Activated naive CD8-positive, alpha-beta T cell treated with anti-CD3 and anti-CD28 coated beads, Interleukin-2, amount 50 U/mL, for 24 hours (primary cell): Measurements from ENCODE around the gene ACAP3.

Source experiments
- ATAC-seq: fragments of 150-1000 bp; cut with Tn5 transposase; one replicate; pipeline ENCODE4 v1.10.0; 2021
- DNase-seq: peaks from one replicate; pipeline ENCODE4 v3.0.0; 2021
- H3K27ac Mint-ChIP-seq: one replicate; pipeline ENCODE4 v1.8.0; 2021; ENCODE audit warnings: mild to moderate bottlenecking, mixed read lengths
- H3K27me3 Mint-ChIP-seq: one replicate; pipeline ENCODE4 v1.8.0; 2021; ENCODE audit warnings: mixed read lengths
- H3K36me3 Mint-ChIP-seq: one replicate; pipeline ENCODE4 v1.8.0; 2021; ENCODE audit warnings: low read depth, mixed read lengths
- H3K4me1 Mint-ChIP-seq: one replicate; pipeline ENCODE4 v1.8.0; 2021; ENCODE audit warnings: mixed read lengths
- H3K4me3 Mint-ChIP-seq: one replicate; pipeline ENCODE4 v1.8.0; 2021; ENCODE audit warnings: mild to moderate bottlenecking, moderate library complexity, mixed read lengths
- H3K9me3 Mint-ChIP-seq: one replicate; pipeline ENCODE4 v1.8.0; 2021; ENCODE audit warnings: mixed read lengths

The ACAP3 gene

GRCh38 chr1:1273209-1273511 lies 34.6 kb downstream of the ACAP3 start:
- DNase-seq (no peak), ATAC-seq (no peak)
- Mint-ChIP-seq H3K36me3 (peaks cover 17% of the 10 kb centered on the region), H3K4me1 (peaks cover 37% of the 10 kb centered on the region), H3K27me3 (no peaks in the 10 kb centered on the region), H3K4me3 (peak overlapping the region; percentile 86), H3K27ac (peak overlapping the region; percentile 84), H3K9me3 (no peaks in the 10 kb centered on the region)

- ATAC-seq = no peak
- Mint-ChIP-seq H3K4me1 (peaks cover 40% of the 10 kb centered on the region), H3K9me3 (no peaks in the 10 kb centered on the region), H3K36me3 (peaks cover 17% of the 10 kb centered on the region), H3K4me3 (peak overlapping the region; percentile 86), H3K27ac (peak overlapping the region; percentile 84), H3K27me3 (no peaks in the 10 kb centered on the region)
- no peak for DNase-seq
These were observed 35.2 kb downstream of the ACAP3 start for GRCh38 chr1:1272341-1273208.

GRCh38 chr1:1270813-1271212 lies 36.9 kb downstream of the ACAP3 start:
- H3K27ac Mint-ChIP-seq = peak overlapping the region; percentile 78
- H3K4me3 Mint-ChIP-seq = peak overlapping the region; percentile 86
- H3K4me1 Mint-ChIP-seq = peaks cover 40% of the 10 kb centered on the region
- H3K27me3 Mint-ChIP-seq = no peaks in the 10 kb centered on the region
- ATAC-seq = no peak
- no peak for DNase-seq
- no peaks in the 10 kb centered on the region for H3K9me3 Mint-ChIP-seq
- H3K36me3 Mint-ChIP-seq = peaks cover 22% of the 10 kb centered on the region

- peaks cover 35% of the 10 kb centered on the region for H3K4me1 Mint-ChIP-seq
- no peaks in the 10 kb centered on the region for H3K27me3 Mint-ChIP-seq
- H3K9me3 Mint-ChIP-seq = no peaks in the 10 kb centered on the region
- peaks cover 30% of the 10 kb centered on the region for H3K36me3 Mint-ChIP-seq
- ATAC-seq (no peak), DNase-seq (no peak)
- H3K27ac Mint-ChIP-seq = no peak overlapping the region
- H3K4me3 Mint-ChIP-seq = no peak overlapping the region
These were observed 39.4 kb downstream of the ACAP3 start for GRCh38 chr1:1268284-1268682.

GRCh38 chr1:1267488-1268283 lies 40.0 kb downstream of the ACAP3 start:
- H3K4me1 Mint-ChIP-seq = peaks cover 33% of the 10 kb centered on the region
- no peak overlapping the region for H3K4me3 Mint-ChIP-seq
- H3K27me3 Mint-ChIP-seq = no peaks in the 10 kb centered on the region
- no peaks in the 10 kb centered on the region for H3K9me3 Mint-ChIP-seq
- no peak for DNase-seq
- no peak for ATAC-seq
- H3K27ac Mint-ChIP-seq = no peak overlapping the region
- peaks cover 33% of the 10 kb centered on the region for H3K36me3 Mint-ChIP-seq

- ATAC-seq = no peak
- no peak overlapping the region for H3K27ac Mint-ChIP-seq
- H3K27me3 Mint-ChIP-seq = no peaks in the 10 kb centered on the region
- peaks cover 28% of the 10 kb centered on the region for H3K36me3 Mint-ChIP-seq
- peaks cover 8% of the 10 kb centered on the region for H3K4me1 Mint-ChIP-seq
- no peak for DNase-seq
- H3K4me3 Mint-ChIP-seq = no peak overlapping the region
- H3K9me3 Mint-ChIP-seq = no peaks in the 10 kb centered on the region
These were observed 42.9 kb downstream of the ACAP3 start for GRCh38 chr1:1264868-1265272.

- H3K27ac Mint-ChIP-seq = no peak overlapping the region
- H3K4me1 Mint-ChIP-seq = peaks cover 5% of the 10 kb centered on the region
- no peak overlapping the region for H3K4me3 Mint-ChIP-seq
- DNase-seq (no peak), ATAC-seq (no peak)
- no peaks in the 10 kb centered on the region for H3K27me3 Mint-ChIP-seq
- no peaks in the 10 kb centered on the region for H3K9me3 Mint-ChIP-seq
- peaks cover 30% of the 10 kb centered on the region for H3K36me3 Mint-ChIP-seq
These were observed 43.7 kb downstream of the ACAP3 start for GRCh38 chr1:1264026-1264425.

- Mint-ChIP-seq H3K36me3 (peaks cover 34% of the 10 kb centered on the region), H3K27me3 (no peaks in the 10 kb centered on the region), H3K4me1 (peaks cover 2% of the 10 kb centered on the region), H3K27ac (no peak overlapping the region), H3K9me3 (no peaks in the 10 kb centered on the region), H3K4me3 (no peak overlapping the region)
- DNase-seq = no peak
- no peak for ATAC-seq
These were observed 45.0 kb downstream of the ACAP3 start for GRCh38 chr1:1262758-1263157.

GRCh38 chr1:1262071-1262470 lies 45.7 kb downstream of the ACAP3 start:
- no peak for ATAC-seq
- DNase-seq = no peak
- Mint-ChIP-seq H3K9me3 (no peaks in the 10 kb centered on the region), H3K27me3 (no peaks in the 10 kb centered on the region), H3K4me3 (no peak overlapping the region), H3K4me1 (peaks cover 2% of the 10 kb centered on the region), H3K36me3 (peaks cover 34% of the 10 kb centered on the region), H3K27ac (no peak overlapping the region)

- Mint-ChIP-seq H3K27ac (peak overlapping the region; percentile 39), H3K27me3 (no peaks in the 10 kb centered on the region), H3K36me3 (peaks cover 37% of the 10 kb centered on the region), H3K4me3 (no peak overlapping the region), H3K9me3 (no peaks in the 10 kb centered on the region), H3K4me1 (peaks cover 2% of the 10 kb centered on the region)
- DNase-seq (no peak), ATAC-seq (peak; percentile 8)
These were observed 46.7 kb downstream of the ACAP3 start for GRCh38 chr1:1260843-1261560.

- Mint-ChIP-seq H3K27ac (peak overlapping the region; percentile 17), H3K4me3 (no peak overlapping the region), H3K4me1 (peaks cover 2% of the 10 kb centered on the region), H3K9me3 (no peaks in the 10 kb centered on the region), H3K36me3 (peaks cover 34% of the 10 kb centered on the region), H3K27me3 (no peaks in the 10 kb centered on the region)
- ATAC-seq (no peak), DNase-seq (no peak)
These were observed 47.7 kb downstream of the ACAP3 start for GRCh38 chr1:1259951-1260600.

GRCh38 chr1:1259540-1259939 lies 48.2 kb downstream of the ACAP3 start:
- peaks cover 34% of the 10 kb centered on the region for H3K36me3 Mint-ChIP-seq
- H3K4me1 Mint-ChIP-seq = peaks cover 2% of the 10 kb centered on the region
- no peak for ATAC-seq
- H3K9me3 Mint-ChIP-seq = no peaks in the 10 kb centered on the region
- H3K27me3 Mint-ChIP-seq = no peaks in the 10 kb centered on the region
- H3K27ac Mint-ChIP-seq = peak overlapping the region; percentile 17
- H3K4me3 Mint-ChIP-seq = no peak overlapping the region
- no peak for DNase-seq

- H3K9me3 Mint-ChIP-seq = no peaks in the 10 kb centered on the region
- ATAC-seq = no peak
- peaks cover 2% of the 10 kb centered on the region for H3K4me1 Mint-ChIP-seq
- H3K36me3 Mint-ChIP-seq = peaks cover 29% of the 10 kb centered on the region
- H3K27ac Mint-ChIP-seq = no peak overlapping the region
- DNase-seq = no peak
- H3K4me3 Mint-ChIP-seq = no peak overlapping the region
- H3K27me3 Mint-ChIP-seq = no peaks in the 10 kb centered on the region
These were observed 48.6 kb downstream of the ACAP3 start for GRCh38 chr1:1259119-1259488.
